GM21737 (cell line): ENCODE measurements around the gene NANOS3.
"Not testable (repeated sequence)": the region's sequence is repeated elsewhere in the genome, so short reads cannot be mapped to it uniquely, and the experiment has no call there.

Source experiments
- ATAC-seq: cut with Tn5 transposase; IDR thresholded peaks from one replicate; pipeline ENCODE4 v1.9.1; 2021; ENCODE audit warnings: mild to moderate bottlenecking, moderate library complexity; ENCODE audit not compliant: unreplicated experiment

NANOS3 gene

GRCh38 chr19:13843104-13843921, 33.6 kb upstream of the NANOS3 start:
- ATAC-seq: no peak

GRCh38 chr19:13844130-13844631, 32.8 kb upstream of the NANOS3 start:
- ATAC-seq: no peak

GRCh38 chr19:13846557-13847406, 30.2 kb upstream of the NANOS3 start:
- ATAC-seq: peak; percentile 45

- ATAC-seq: peak; percentile 26
These were observed 29.3 kb upstream of the NANOS3 start for GRCh38 chr19:13847407-13848339.

- ATAC-seq: no peak
These were observed 28.6 kb upstream of the NANOS3 start for GRCh38 chr19:13848340-13848677.

GRCh38 chr19:13848798-13849676, 27.9 kb upstream of the NANOS3 start:
- ATAC-seq: no peak

- ATAC-seq: no peak
These were observed 26.7 kb upstream of the NANOS3 start for GRCh38 chr19:13849991-13850909.

GRCh38 chr19:13850910-13851733, 25.8 kb upstream of the NANOS3 start:
- no peak for ATAC-seq

- ATAC-seq: not testable (repeated sequence)
These were observed 25.2 kb upstream of the NANOS3 start for GRCh38 chr19:13851734-13852114.

- not testable (repeated sequence) for ATAC-seq
These were observed 24.7 kb upstream of the NANOS3 start for GRCh38 chr19:13852171-13852707.

GRCh38 chr19:13856497-13856896, 20.4 kb upstream of the NANOS3 start:
- no peak for ATAC-seq

- ATAC-seq: no peak
These were observed 17.5 kb upstream of the NANOS3 start for GRCh38 chr19:13859361-13859880.

GRCh38 chr19:13860679-13861391, 16.1 kb upstream of the NANOS3 start:
- no peak for ATAC-seq

GRCh38 chr19:13861392-13861713, 15.6 kb upstream of the NANOS3 start:
- ATAC-seq: peak; percentile 37

GRCh38 chr19:13861714-13862531, 15.0 kb upstream of the NANOS3 start:
- ATAC-seq: peak; percentile 67

GRCh38 chr19:13864046-13864666, 12.8 kb upstream of the NANOS3 start:
- no peak for ATAC-seq
